ENCODE results near the gene C2orf42. TPM values are rescaled to one million over a fixed set of nuclear protein-coding genes. Genes with fewer than 3 reads are reported as not detected.
"Not testable (repeated sequence)": the region's sequence is repeated elsewhere in the genome, so short reads cannot be mapped to it uniquely, and the experiment has no call there.

Gene C2orf42
- total RNA-seq, 2 donors from 2014 or later: 7.8 to 13.9 TPM

DNA sequence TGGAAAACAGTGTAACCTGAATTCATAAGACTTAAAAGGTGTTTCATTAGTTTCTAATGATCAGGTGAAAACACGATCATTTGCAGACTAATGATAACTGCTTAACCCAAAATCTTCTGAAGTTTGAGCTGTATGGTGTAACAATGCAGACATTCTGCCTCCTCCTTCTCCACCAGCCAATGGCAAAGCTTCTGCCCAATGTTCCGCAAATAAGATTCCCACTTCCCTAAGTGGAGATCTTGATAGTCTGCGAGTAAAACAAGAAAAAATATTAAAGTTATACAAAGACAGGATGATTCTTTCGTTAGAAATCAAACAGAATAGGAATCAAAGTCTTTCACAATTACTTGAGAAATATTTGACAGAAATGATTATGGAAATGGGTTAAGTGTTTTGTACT lies 8.1 kb downstream of the C2orf42 start:
- no peak for DNase-seq
- ATAC-seq: no peak

DNA sequence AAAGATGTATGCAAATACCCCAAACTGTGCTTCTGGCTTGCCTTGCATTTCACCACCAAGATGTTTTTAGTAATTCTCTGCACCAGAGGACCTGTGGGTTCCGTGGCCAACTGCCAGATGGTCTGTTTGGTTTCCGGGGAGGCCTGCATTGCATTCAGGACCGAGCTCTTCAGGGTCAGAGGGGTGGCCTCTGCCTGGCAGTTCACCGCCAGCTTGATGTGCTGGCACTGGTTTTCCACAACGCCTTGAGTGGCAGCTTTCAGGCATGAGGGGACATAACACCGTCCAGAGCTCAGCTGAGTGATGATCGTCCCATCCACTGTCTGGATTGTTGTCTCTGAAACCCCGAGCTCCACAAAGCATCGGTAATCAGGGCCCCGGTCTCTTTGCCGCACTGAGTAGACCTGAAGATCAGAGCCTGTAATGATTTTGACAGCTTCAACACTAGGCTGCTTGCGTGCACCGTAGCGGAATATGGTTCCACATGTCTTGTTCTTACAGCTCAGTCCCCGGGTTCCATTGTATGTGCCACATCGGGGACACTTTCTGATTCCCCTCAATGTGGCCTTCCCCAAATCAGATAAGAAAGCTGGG lies 9.4 kb downstream of the C2orf42 start:
- ATAC-seq (no peak), DNase-seq (peak in 1 of 2 donors; percentile 35)
- intact Hi-C loops (cut with DNase I, micrococcal nuclease): no loop called here

More for the DNA sequence above, 8.1 kb downstream of the C2orf42 start:
- intact Hi-C loops (cut with DNase I, micrococcal nuclease): no loop called here

DNA sequence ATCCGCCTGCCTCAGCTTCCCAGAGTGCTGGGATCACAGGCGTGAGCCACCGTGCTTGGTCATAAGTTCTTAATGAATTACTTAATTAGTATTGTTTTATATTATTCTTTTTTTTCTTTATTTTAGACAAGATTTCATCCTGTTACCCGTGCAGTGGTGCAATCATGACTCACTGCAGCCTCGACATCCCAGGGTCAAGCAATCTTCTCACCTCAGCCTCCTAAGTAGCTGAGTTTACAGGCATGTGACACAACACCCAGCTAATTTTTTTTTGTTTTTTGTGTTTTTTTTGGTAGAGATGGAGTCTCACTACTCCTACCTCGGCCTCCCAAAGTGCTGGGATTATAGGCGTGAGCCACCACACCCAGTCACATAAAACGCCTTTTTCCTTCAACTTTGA lies 17.3 kb downstream of the C2orf42 start:
- no peak for ATAC-seq
- intact Hi-C loops (cut with DNase I, micrococcal nuclease): no loop called here
- DNase-seq: no peak

DNA sequence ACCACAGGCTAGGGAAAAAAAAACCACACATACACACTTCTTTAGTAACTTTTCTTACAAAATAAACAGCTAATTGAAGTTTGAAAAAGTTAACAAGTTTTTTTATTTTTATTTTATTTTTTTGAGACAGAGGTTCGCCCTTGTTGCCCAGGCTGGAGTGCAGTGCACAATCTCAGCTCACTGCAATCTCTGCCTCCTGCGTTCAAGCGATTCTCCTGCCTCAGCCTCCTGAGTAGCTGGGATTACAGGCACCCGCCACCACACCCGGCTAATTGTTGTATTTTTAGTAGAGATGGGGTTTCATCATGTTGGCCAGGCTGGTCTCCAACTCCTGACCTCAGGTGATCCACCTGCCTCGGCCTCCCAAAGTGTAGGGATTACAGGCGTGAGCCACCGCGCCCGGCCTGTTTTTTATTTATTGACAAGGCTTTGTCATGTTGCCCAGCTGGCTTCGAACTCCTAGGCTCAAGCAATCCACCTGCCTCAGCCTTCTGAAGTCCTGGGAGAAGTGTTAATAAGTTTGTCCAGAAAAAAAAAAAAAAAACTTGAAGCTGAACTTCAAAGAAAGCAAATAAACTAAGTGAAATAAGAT lies 21.1 kb downstream of the C2orf42 start:
- DNase-seq; intact Hi-C loops (cut with DNase I, micrococcal nuclease); ATAC-seq: not testable (repeated sequence)

DNA sequence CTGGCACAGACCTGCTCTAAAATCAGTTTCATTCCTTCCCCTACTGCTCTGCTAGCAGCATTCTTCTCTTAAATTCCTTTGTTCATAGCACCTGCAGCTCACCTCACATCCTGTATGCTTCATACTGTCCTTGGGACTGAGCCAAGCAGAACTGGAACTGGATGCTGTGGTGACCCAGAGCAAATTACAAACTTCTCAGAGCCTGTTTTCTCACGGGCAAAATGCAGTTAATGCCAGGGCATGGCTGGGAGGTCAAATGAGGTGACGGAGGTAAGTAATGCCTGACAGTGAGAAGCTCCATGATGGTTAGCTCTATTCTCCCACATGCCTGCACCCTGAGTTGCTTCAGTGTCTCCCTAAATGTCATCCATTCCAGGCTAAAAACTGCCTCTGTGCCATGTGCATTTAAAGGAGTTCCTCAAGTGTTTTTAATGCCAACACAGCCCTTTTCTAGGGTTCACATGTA lies 29.7 kb downstream of the C2orf42 start:
- ATAC-seq: no peak
- no peak for DNase-seq
- intact Hi-C loops (cut with DNase I, micrococcal nuclease): no loop called here

DNA sequence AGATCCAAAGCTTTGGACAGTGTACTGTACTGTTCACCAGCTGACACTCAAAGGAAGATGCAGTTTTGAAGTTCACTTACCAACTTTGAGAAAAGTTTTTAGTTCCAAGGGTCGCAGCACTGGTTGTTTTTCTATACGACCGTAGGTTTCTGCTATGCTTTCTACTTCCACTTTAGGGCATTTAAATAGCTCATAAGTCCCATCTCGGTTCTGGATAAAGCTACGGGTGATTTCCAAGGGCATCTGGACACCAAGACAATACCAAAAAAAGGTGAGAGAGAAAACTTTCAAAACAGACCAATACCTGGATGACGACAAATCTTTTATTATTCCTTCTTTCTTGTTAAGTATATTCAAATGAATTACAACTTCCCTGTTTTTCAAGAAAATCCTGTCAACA lies 30.3 kb downstream of the C2orf42 start:
- ATAC-seq (no peak), DNase-seq (no peak)
- intact Hi-C loops (cut with DNase I, micrococcal nuclease): no loop called here

DNA sequence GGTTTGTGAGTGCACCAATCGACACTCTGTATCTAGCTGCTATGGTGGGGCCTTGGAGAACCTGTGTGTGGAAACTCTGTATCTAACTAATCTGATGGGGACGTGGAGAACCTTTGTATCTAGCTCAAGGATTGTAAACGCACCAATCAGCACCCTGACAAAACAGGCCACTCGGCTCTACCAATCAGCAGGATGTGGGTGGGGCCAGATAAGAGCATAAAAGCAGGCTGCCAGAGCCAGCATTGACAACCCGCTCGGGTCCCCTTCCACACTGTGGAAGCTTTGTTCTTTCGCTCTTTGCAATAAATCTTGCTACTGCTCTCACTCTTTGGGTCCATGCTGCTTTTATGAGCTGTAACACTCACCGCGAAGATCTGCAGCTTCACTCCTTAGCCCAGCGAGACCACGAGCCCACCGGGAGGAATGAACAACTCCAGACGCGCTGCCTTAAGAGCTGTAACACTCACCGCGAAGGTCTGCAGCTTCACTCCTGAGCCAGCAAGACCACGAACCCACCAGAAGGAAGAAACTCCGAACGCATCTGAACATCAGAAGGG lies 41.6 kb downstream of the C2orf42 start:
- DNase-seq; intact Hi-C loops (cut with DNase I, micrococcal nuclease); ATAC-seq: not testable (repeated sequence)

DNA sequence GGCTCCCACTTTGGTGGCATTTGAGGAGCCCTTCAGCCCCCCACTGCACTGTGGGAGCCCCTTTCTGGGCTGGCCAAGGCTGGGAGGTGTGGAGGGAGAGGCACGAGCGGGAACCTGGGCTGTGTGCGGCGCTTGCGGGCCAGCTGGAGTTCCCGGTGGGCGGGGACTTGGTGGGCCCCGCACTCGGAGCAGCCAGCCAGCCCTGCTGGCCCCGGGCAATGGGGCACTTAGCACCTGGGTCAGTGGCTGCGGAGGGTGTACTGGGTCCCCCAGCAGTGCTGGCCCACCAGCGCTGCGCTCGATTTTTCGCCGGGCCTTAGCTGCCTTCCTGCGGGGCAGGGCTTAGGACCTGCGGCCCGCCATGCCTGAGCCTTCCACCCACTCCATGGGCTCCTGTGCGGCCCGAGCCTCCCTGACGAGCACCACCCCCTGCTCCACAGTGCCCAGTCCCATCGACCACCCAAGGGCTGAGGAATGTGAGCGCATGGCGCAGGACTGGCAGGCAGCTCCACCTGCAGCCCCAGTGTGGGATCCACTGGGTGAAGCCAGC lies 42.5 kb downstream of the C2orf42 start:
- DNase-seq; intact Hi-C loops (cut with DNase I, micrococcal nuclease); ATAC-seq: not testable (repeated sequence)

DNA sequence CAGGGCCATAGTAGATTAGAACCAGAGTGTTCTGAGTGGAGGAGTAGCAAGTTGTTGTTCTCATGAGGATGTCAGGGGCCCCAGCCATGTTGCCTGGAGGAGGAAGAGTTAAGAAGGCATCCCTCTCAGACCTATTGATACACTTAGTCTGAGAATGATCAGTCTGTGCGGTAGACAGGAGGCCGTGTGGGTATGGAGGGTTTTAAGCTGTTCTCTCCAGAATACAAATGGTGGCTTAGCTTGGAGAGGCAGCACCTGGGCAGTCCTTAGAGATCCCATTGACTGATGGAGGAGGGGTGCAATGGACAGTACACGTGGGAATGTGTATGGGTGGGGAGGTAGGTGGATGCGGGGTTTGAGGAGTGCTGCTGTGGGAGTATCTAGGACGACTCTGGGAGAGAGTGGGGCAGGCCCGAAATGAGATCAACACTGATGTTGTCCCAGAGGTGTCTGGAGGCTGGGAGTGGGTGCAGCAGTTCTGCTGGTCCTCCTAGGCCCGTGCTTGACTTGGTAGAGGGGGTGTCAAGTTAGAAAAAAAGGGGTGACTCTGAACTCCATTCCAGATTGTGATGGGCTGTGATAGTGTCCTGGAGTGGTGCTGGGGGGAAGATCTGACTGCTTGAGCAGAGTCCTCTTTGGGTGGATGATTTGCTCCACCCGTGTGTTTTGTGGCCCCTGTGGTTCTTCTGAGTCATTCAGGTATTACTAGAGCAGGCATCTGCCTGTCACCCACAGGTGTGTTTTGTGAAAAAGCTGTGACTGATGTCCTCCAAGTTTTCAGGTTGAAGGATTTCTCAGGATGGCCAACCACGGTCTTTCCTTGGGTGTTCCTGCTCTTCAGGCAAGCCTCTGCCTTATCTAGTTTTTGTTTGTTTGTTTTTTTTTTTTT lies 44.7 kb downstream of the C2orf42 start:
- intact Hi-C loops (cut with DNase I, micrococcal nuclease): no loop called here
- DNase-seq (no peak), ATAC-seq (no peak)

DNA sequence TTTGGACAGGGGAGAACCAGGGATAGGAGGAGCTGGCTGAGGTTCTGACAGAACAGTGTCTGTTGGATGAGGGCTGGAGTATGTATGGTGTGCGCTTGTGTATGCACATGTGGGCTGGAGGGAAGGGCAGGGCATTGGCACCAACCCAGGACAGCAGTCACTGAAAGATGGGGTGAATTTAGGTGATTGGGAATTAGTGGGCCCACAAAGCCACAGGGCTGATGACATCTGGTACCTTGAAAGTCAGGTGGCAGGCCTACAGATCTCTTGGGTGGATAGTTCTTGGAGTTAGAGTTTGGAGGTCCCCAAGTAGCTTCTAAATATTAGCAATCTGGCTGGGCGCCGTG lies 45.7 kb downstream of the C2orf42 start:
- intact Hi-C loops (cut with DNase I, micrococcal nuclease): no loop called here

DNA sequence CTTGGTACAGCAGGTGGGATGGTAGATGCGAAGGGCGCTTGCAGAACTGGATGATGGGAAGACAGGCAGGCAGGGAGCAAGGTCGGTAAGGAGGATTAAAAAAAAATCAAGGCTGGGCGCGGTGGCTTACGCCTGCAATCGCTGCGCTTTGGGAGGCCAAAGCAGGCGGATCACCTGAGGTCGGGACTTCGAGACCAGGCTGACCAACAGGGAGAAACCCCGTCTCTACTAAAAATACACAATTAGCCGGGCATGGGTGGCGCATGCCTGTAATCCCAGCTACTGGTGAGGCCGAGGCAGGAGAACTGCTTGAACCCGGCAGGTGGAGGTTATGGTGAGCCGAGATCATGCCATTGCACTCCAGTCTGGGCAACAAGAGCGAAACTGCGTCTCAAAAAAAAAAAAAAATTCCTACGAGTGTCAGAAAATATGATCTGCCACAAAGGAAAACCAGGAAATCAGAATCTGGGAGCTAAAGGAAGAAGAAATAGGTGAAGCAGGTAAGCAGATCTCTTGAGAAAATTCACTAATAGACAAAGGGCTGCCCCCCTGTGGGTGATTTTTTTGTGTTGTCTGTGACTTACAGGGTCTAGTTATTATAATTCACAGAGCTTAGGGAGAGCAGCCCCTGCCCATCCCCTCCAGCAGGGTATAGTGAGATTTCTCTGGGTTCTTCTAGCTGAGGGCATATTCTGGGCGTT lies 46.2 kb downstream of the C2orf42 start:
- intact Hi-C loops (cut with DNase I, micrococcal nuclease): loop anchor here (5.0 kb wide), 2 partner anchors 57 to 232 kb away; partner anchors contain the start of gene PCBP1 (in 1 of the 2)
- ATAC-seq (no peak), DNase-seq (no peak)

More for the DNA sequence above, 45.7 kb downstream of the C2orf42 start:
- ATAC-seq (no peak), DNase-seq (no peak)

DNA sequence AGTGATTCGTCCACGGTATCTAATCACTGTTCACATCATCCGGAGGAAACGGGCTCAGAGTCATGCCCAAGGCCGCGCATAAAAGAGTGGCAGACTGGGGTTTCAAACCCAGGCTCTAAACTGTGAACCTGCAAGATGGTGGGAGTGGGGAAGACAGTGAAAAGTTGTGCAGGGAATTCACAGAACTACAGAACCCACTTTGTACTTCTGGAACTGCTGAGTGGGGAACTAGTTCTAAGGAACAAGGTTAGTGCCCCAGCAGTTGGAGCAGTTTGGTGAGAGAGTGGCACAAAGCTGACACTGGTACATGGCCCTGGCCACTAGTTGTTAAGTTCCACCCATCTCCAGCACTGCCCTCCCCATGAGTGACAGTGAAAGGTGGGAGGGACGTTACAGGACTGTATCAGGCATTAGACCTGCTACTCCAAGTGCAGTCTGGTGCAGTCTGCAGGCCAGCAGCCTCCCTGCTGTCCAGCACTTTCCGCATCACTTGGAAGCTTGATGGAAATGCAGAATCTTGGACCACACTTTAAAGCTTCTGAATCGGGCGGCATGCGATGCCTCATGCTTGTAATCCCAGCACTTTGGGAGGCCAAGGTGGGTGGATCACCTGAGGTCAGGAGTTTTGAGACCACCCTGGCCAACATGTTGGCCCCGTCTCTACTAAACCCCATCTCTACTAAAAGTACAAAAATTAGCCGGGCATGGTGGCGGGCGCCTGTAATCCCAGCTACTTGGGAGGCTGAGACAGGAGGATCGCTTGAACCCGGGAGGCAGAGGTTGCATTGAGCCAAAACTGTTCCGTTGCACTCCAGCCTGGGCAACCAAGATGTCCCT lies 47.3 kb downstream of the C2orf42 start:
- ATAC-seq (peak; percentile 38), DNase-seq (peak; percentile 62 to 77)
- intact Hi-C loops (cut with DNase I, micrococcal nuclease): loop anchor here (5.0 kb wide), 2 partner anchors 56 to 231 kb away; partner anchors contain the start of gene PCBP1 (in 1 of the 2)

DNA sequence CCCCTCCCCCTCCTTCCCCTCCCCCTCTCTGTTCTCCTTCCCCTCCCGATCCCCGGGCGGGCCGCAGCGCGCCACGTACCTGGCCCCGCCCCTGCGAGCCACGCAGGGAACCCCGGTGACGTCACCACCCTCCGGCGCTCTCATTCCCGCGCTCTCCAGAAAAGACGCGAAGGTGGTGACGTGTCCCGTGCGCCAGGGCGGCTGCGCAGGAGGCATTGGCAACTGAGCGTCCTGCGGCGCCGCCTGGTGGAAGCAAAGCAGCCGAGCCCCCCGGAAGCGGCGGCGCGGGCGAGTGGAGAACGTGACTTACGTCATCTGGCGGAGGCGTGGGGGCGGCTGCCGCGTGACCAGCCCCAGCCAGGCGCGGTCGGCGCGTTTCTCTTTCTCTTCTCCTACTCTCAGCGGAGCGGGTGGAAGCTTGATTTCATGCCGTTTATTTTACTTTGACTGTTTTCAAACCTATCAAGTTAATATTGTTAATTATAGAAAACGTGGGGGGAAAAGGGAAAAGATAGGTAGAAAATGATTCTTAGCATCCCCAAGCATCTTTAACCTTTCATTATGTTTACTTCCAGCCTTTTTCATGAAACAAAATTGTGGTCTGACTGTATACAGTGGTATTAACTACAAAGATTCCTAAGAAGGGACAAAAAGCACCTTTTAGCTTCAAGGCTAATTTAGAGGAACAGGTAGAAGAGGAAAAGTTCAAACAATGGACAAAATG lies 48.1 kb downstream of the C2orf42 start:
- DNase-seq (peak; percentile 98 to 100), ATAC-seq (peak; percentile 78)
- intact Hi-C loops (cut with DNase I, micrococcal nuclease): loop anchor here (5.0 kb wide), 2 partner anchors 55 to 230 kb away; partner anchors contain the start of gene PCBP1 (in 1 of the 2)

DNA sequence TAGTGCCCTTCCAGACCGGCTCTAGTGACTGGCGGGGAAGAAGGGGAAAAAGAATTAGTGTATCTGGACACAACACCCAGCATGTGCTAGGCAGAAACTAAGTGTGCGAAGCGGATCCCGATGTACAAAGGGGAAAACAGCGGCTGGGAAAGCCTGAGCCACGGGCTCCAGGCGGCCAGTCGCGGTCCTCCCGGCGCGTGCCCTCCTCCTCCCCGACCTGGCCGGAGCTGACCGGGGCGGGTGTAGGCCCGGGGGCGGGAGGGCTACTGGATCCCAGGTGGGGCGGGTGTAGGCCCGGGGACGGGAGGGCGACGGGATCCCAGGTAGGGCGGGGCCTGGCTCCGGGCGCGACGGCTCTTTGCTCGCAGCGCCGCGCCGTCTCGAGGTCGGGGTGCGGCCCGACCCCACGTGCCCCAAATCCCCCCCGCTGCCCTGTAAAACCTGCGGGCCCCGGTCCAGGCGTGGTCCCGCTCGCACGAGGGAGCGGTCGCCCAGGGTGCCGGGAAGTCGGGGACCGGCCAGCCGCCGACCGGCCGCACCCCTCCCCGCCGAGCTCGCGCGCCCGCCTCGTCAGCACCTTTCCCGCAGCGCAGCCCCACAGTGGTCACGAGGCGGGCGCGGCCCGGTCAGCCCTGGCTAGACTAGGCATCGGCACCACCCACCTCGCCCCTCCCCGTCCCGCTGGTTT lies 48.8 kb downstream of the C2orf42 start:
- intact Hi-C loops (cut with DNase I, micrococcal nuclease): loop anchor here (5.0 kb wide), 2 partner anchors 55 to 230 kb away; partner anchors contain the start of gene PCBP1 (in 1 of the 2)
- no peak for DNase-seq
- peak; percentile 64 for ATAC-seq

DNA sequence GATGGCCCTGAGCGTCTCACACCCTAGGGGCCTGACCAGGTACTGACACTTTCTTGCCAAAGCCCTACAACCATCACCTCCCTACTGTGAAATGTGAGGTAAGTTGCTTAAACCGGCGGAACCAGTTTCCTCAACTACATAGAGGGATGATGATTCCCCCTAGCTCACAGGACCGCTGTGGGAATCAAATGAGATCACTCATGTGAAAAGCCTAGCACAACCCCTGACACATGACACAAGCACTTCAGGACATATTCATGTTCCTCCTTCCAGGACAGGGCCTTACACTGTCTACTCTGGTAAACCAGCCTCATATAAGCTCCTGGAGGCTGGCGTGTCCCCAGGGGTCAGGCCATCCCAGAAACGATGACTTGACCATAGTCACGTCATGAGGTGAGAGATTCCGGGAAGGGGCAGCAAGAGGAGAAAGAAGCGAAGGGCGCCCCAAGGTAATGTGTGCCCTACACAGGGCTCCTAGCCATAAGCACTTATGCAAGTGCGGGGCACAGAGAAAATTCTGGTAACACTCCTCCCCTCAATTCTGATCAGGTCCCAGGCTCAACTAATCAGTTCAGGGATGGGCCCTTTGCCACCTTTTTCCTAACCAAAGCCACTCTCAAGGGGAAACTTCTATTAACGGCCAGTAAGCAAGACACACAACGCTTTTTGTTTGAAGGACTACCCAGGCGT lies 49.5 kb downstream of the C2orf42 start:
- peak; percentile 31 for ATAC-seq
- intact Hi-C loops (cut with DNase I, micrococcal nuclease): loop anchor here (5.0 kb wide), 2 partner anchors 54 to 229 kb away; partner anchors contain the start of gene PCBP1 (in 1 of the 2)
- peak; percentile 67 to 74 for DNase-seq

All from left colon (tissue), 2 donors.